Measurements from ENCODE around the gene NSG1. TPM values are rescaled to one million over a fixed set of nuclear protein-coding genes. Genes with fewer than 3 reads are reported as not detected.
A peak's percentile ranks its signal among the peaks of the same experiment; 100 is the strongest.

The NSG1 gene, protein sequence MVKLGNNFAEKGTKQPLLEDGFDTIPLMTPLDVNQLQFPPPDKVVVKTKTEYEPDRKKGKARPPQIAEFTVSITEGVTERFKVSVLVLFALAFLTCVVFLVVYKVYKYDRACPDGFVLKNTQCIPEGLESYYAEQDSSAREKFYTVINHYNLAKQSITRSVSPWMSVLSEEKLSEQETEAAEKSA
- not detected for total RNA-seq

DNA sequence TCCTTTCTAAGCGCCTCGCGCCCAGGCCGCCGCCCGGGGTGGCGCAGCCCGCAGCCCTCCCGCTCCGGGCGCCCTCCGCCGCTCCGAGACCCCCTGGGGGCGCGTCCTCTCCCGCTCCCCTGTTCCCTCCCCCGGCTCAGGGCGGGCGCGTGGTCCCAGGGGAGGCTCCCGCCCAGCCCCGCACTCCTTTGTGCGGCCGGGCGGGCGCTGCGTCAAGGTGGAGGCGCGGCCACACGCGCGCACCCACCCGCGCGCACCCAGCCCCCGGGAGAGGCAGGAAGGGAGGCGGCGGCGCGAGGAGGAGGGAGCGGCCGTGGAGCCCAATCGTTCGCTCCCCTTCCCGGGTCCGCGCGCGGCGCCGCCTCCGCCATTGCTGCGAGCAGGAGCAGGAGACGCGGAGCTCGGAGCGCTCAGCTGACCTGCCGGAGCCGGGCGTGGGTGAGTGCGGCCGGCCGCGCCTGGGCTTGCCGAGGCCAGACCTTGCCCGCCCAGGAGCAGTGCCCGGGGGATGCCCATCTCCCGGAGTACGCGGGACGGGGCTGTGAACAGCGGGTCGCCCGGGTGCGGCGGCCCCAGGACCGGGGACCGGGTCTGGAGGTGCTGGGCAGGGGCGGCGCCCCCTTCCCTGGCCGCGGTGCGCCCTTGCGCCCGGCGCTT, at the start of gene NSG1:
TSS of gene NSG1 (plus strand) at position 367 of the 657 bp plus-strand sequence. CDS start 528 bp downstream, outside the sequence.
- DNase-seq (ENCODE audit: low read depth in 2 of 3, low spot score in 2 of 3) = peak in 1 of 3 donors; percentile 22

- no peak for DNase-seq (ENCODE audit: low read depth in 2 of 3, low spot score in 2 of 3)
These were observed 48.5 kb upstream of the NSG1 start for GRCh38 chr4:4338210-4339001.

GRCh38 chr4:4339504-4340085, 47.3 kb upstream of the NSG1 start:
- no peak for DNase-seq (ENCODE audit: low read depth in 2 of 3, low spot score in 2 of 3)

GRCh38 chr4:4341861-4342650, 44.8 kb upstream of the NSG1 start:
- DNase-seq (ENCODE audit: low read depth in 2 of 3, low spot score in 2 of 3) = no peak

- DNase-seq (ENCODE audit: low read depth in 2 of 3, low spot score in 2 of 3) = no peak
These were observed 43.9 kb upstream of the NSG1 start for GRCh38 chr4:4343038-4343437.

- no peak for DNase-seq (ENCODE audit: low read depth in 2 of 3, low spot score in 2 of 3)
These were observed 41.9 kb upstream of the NSG1 start for GRCh38 chr4:4344915-4345527.

DNA sequence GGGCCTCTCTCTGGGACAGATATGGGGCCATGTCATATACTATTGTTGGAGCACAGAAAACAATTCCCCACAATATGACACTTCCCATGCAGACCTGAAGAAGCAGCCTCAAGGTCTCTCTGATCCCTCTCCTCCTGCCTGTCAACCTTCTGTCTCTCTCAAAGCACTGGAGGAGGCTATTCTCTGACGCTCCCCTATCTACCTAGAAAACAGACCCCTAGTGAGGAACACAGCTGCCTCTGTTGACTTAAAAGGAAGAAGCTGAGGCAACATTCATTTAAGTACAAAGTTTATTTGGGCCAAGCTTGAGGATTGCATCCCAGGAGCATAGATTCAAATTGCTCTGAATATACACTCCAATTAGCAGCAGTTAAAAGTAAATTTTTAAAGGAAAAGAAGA, 39.3 kb upstream of the NSG1 start:
- DNase-seq (ENCODE audit: low read depth in 2 of 3, low spot score in 2 of 3) = no peak

- peak in 1 of 3 donors; percentile 18 for DNase-seq (ENCODE audit: low read depth in 2 of 3, low spot score in 2 of 3)
These were observed 38.3 kb upstream of the NSG1 start for GRCh38 chr4:4348585-4348984.

GRCh38 chr4:4349867-4350266, 37.0 kb upstream of the NSG1 start:
- DNase-seq (ENCODE audit: low read depth in 2 of 3, low spot score in 2 of 3) = no peak

DNA sequence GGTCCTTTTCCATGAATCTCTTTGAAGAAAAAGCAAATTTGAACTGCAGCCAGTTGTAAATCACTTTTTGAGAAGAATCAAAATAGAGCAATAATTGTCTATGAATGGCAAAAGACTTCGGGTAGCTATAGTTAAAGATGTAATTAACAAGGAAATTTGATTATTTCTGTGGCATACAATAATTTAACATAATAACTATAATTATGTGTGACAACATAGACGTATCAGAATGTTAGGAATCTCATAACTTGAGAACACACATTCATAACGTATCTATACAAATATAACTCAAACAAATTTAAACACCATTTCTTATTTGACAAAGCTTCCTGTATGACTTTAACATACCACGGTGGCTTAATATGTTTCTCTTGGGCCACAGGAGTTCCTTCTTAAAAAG, 36.0 kb upstream of the NSG1 start:
- DNase-seq (ENCODE audit: low read depth in 2 of 3, low spot score in 2 of 3) = no peak

DNA sequence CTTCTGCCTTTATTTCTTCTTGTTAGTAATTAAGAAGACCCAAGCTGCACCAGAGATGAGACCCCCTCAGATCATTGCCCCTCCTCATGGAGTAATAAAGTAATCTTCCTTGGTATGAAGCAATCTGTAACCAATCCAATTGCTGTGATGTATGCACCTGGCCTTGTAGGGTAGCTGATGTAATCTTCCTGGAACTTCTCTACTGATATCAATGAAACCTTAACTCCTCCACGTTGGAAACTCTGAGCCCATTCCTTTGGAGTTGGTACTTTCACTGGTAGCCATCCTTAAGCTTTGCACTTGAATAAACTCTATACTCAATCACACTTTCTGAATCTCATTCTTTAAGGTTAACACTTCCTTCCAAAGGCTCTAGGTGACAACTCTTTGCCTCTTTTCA, 31.6 kb upstream of the NSG1 start:
- no peak for DNase-seq (ENCODE audit: low read depth in 2 of 3, low spot score in 2 of 3)

GRCh38 chr4:4356106-4357041, 30.5 kb upstream of the NSG1 start:
- no peak for DNase-seq (ENCODE audit: low read depth in 2 of 3, low spot score in 2 of 3)

DNA sequence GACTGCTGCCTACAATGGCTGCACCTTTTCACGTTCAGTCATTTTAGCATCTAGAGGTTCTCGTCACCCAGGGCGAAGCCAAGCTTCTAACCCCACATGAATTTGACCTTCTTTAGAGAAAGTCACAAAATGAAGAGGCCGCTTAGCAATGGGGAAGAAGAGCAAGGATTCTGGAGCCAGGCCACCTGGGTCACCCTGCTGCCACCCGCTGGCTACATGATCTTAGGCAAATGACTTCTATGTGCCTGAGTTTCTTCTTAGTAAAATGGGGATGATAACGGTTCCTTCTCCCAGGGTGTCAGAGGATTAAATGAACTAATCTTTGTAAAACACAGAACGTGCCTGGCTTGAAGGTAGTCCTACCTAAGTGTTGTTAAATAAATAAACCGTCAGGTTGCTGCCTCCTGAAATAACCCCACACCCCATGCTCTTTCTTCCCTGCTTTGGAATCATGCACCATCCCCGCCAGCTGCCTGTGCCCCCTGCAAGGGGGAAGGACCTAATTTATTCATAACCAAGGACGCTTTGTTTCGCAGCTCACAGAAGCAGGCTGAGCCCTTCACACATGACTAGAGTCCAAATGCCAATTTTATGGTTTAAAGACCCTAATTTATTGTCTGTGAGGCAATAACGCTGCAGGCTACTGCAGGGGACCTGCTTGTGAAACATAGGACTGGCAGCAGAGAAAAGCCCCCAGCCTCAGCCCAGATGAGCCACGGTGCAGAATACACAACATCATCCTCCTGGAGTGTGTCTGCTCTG, 28.6 kb upstream of the NSG1 start:
- DNase-seq (ENCODE audit: low read depth in 2 of 3, low spot score in 2 of 3) = no peak

DNA sequence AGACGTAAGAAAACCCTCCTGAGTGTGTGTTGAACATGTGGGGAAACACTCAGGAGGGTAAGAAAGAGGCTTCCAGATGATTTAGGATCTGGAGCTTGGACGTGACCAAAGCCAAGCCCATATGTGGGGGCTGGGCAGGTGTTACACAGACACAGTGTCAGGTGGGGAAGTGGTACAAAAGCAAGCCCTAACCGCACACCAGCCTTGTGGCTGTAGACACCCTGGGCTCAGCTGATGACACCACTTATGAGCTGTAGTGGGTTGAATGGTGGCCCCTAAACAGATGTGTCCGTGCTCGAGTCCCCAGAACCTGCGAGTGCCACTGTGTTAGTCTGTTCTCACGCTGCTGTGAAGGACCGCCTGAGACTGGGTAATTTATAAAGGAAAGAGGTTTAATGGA, 25.0 kb upstream of the NSG1 start:
- DNase-seq (ENCODE audit: low read depth in 2 of 3, low spot score in 2 of 3) = no peak

DNA sequence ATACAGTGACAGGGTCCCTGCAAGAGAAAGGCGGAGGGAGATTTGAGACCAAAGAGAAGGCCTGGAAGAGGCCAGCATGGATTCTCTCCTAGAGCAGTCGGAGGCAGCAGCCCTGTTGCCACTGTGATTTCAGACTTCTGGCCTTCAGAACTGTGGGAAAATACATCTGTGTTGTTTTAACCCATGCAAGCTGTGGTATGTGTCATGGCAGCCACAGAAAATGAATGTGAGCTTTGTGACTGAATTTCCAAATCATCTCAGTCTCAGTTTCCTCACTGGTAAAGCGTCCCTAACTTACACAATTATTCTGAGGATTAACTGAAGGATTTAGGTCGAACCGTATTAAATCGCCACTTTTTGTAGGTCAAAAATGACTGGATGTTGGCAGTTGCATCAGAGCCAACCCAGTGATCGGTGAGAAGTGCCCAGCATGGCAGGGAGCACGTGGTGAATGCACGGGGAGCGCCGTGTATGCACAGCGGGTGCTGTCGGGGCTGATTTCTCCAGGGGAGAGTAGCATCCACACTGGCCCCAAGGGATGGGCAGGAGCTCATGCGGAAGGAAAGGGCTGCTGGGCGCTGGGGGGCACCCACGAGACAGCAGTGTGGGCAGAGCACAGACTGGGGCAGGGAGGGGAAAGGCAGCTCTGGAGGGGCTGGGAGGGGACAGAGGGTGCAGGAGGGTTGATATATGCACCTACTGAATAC, 23.8 kb upstream of the NSG1 start:
- DNase-seq (ENCODE audit: low read depth in 2 of 3, low spot score in 2 of 3) = no peak

DNA sequence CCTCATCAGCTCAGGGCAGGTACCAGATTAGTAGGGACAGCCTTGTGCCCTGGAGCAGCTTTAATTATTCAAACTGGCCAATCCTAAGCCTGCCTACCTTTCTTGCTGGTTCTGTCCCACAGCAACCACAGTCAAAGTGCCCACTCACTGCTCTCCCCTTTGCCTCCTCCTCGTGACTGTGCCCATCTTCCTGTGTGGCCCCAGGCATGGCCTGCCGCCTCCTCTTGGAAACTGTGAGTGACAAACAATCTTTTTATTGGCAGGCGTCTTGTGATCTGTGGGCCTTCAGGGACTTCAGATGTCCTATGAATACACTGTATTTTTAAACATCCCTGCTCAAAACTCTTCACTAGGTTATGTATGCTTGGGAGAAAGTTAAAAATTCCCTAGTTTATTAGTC, 22.8 kb upstream of the NSG1 start:
- no peak for DNase-seq (ENCODE audit: low read depth in 2 of 3, low spot score in 2 of 3)

DNA sequence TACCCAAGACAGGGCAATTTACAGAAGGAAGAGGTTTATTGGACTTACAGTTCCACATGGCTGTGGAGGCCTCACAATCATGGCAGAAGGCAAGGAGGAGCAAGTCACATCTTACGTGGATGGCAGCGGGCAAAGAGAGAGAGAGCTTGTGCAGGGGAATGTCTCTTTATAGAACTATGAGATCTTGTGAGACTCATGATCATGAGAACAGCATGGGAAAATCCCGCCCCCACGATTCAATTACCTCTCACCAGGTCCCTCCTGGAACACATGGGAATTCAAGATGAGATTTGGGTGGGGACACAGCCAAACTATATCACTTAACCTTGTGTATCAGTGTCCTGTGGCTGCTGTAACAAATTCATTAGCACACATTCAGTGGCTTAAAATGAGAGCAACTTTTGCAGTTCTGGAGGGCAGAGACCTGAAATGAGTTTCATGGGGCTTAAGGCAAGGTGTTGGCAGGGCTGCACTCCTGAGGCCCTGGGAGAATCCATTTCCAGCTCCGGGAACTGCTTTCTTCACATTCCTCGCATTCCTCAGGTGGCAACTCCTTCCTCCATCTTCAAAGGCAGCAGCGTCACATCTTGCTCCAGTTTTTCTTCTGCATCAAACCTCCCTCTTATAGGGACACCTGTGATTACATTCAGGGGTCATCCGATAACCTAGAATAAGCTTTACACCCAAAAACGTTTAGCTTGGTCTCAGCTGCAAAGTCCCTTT, 22.3 kb upstream of the NSG1 start:
- DNase-seq (ENCODE audit: low read depth in 2 of 3, low spot score in 2 of 3) = no peak

Measured in hematopoietic multipotent progenitor cell (in vitro differentiated cells).